Measurements from ENCODE around the gene PLA2G7. TPM values are rescaled to one million over a fixed set of nuclear protein-coding genes. Genes with fewer than 3 reads are reported as not detected.
"Not testable (repeated sequence)": the region's sequence is repeated elsewhere in the genome, so short reads cannot be mapped to it uniquely, and the experiment has no call there.

Gene PLA2G7
- total and polyA plus RNA-seq, 4 donors, result 0.31 to 4.8 (median 1.9) TPM

DNA sequence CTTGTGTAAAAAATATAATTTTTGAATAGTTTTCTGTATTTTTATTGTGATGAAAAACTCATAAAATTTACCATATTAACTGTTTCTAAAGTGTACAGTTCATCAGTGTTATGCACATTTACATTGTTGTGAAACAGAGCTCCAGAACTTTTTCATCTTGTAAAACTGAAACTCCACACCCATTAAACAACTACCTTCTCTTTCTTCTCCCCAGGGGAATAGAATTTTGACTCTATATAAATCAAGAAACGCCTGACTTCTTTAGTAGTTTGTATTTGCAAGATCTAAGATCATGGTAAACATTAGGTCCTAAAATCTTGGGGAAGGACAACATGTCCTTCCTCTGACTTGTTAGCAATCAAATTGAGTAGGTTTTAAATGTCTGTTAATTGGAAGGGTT lies 20.7 kb upstream of the PLA2G7 start:
- Histone ChIP-seq H3K4me1 (ENCODE audit: control insufficient read depth in 1 of 2, insufficient read depth in 2 of 2, low read length in 2 of 2) (no peaks in the 10 kb centered on the region), H3K36me3 (ENCODE audit: control insufficient read depth in 1 of 2, insufficient read depth in 2 of 2, low read length in 1 of 2) (no peaks in the 10 kb centered on the region), H3K4me3 (ENCODE audit: low read length in 2 of 2) (no peak overlapping the region), H3K9me3 (ENCODE audit: control insufficient read depth, low read length) (no peaks in the 10 kb centered on the region), H3K27ac (ENCODE audit: low read depth in 1 of 2, low read length in 2 of 2) (no peak overlapping the region), H3K27me3 (ENCODE audit: control insufficient read depth in 1 of 2, insufficient read depth in 2 of 2, low read length in 1 of 2) (peaks cover 0 to 2% of the 10 kb centered on the region in 2 donors)
- WGBS, 2 donors, result 32 to 35% methylated on average over 1 of the region's 1 CpG
- intact Hi-C loops (cut with DNase I), result no loop called here
- no peak for DNase-seq
- ATAC-seq (ENCODE audit: low FRiP score), result no peak

DNA sequence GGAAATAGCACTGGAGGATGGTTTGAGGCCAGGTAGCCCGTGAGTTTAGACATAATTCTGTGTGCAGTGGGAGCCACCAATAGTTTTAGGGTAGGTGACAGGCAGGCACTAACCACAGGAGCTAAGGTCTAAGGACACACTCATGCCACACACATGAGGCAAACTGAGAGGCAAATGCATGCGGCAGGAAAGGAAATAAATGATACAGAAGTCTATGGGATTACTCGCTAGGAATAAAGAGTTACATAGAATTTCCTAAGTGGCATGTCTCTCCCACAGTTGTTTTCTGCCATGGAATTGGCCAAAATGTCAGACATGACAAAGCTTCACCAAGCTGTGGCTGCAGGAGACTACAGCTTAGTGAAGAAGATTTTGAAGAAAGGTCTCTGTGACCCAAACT lies 16.5 kb upstream of the PLA2G7 start:
- Histone ChIP-seq H3K9me3 (ENCODE audit: control insufficient read depth, low read length) (no peaks in the 10 kb centered on the region), H3K27me3 (ENCODE audit: control insufficient read depth in 1 of 2, insufficient read depth in 2 of 2, low read length in 1 of 2) (peaks cover 0 to 2% of the 10 kb centered on the region in 2 donors), H3K27ac (ENCODE audit: low read depth in 1 of 2, low read length in 2 of 2) (no peak overlapping the region), H3K4me3 (ENCODE audit: low read length in 2 of 2) (no peak overlapping the region), H3K36me3 (ENCODE audit: control insufficient read depth in 1 of 2, insufficient read depth in 2 of 2, low read length in 1 of 2) (no peaks in the 10 kb centered on the region), H3K4me1 (ENCODE audit: control insufficient read depth in 1 of 2, insufficient read depth in 2 of 2, low read length in 2 of 2) (no peaks in the 10 kb centered on the region)
- ATAC-seq (ENCODE audit: low FRiP score), result no peak
- no peak for DNase-seq
- whole genome bisulfite sequencing, 2 donors, result 55 to 70% methylated on average over 3 of the region's 3 CpGs
- intact Hi-C loops (cut with DNase I), result no loop called here

DNA sequence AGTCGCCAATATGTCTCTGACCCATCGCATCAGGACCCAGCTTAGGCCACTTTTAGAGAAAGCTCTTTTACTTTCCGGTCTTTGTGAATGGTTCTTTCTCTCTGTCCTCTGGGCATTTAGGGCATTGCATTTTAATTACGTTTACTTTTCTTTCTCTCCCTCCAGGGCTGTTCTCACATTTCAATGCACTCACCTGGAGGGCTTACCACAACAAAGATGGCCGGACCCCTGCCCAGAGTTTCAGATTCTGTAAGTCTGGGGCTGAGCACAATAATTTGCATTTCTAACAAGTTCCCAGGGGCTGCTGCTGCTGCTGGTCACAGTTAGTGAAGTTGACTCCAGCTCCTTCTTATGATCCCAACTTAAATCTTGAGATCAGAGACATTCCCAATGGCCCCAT lies 14.6 kb upstream of the PLA2G7 start:
- H3K36me3 ChIP-seq (ENCODE audit: control insufficient read depth in 1 of 2, insufficient read depth in 2 of 2, low read length in 1 of 2), result no peaks in the 10 kb centered on the region
- DNase-seq (no peak), ATAC-seq (ENCODE audit: low FRiP score) (no peak)
- H3K27me3 ChIP-seq (ENCODE audit: control insufficient read depth in 1 of 2, insufficient read depth in 2 of 2, low read length in 1 of 2), result no peaks in the 10 kb centered on the region
- no peaks in the 10 kb centered on the region for H3K4me1 ChIP-seq (ENCODE audit: control insufficient read depth in 1 of 2, insufficient read depth in 2 of 2, low read length in 2 of 2)
- intact Hi-C loops (cut with DNase I), result no loop called here
- H3K27ac ChIP-seq (ENCODE audit: low read depth in 1 of 2, low read length in 2 of 2), result no peak overlapping the region
- WGBS, 2 donors, result 75 to 78% methylated on average over 5 of the region's 5 CpGs
- no peak overlapping the region for H3K4me3 ChIP-seq (ENCODE audit: low read length in 2 of 2)
- no peaks in the 10 kb centered on the region for H3K9me3 ChIP-seq (ENCODE audit: control insufficient read depth, low read length)

DNA sequence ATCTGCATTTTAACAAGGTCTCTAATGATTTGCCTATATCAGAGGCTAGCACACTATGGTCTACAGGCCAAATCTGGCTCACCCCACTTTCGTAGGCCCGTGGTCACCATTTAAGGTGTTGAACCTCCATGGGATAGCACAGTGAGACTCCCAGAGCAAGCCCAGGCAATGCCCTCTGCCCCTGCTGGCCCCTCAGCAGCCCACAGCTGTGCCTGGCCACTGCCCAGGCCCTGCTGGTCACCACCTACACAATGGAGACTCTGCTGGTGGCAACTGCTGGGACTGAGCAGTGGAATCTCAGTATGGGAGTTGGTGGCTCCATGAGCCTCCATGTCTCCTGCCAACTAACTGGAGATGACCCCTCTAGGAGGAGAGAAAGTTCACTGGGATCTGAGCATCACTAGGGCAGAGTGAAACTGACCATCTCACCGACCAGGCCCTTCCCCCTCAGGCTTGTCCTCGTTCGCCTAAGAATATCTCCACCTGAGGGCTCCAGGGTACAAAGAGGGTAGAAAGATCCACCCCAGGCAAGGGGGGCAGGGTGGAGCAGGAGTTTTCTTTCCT lies 13.8 kb upstream of the PLA2G7 start:
- H3K4me1 ChIP-seq (ENCODE audit: control insufficient read depth in 1 of 2, insufficient read depth in 2 of 2, low read length in 2 of 2), result no peaks in the 10 kb centered on the region
- DNase-seq (no peak), ATAC-seq (ENCODE audit: low FRiP score) (peak; percentile 36)
- H3K27ac ChIP-seq (ENCODE audit: low read depth in 1 of 2, low read length in 2 of 2), result no peak overlapping the region
- no peaks in the 10 kb centered on the region for H3K36me3 ChIP-seq (ENCODE audit: control insufficient read depth in 1 of 2, insufficient read depth in 2 of 2, low read length in 1 of 2)
- WGBS, 2 donors, result 91 to 92% methylated on average over 5 of the region's 5 CpGs
- H3K9me3 ChIP-seq (ENCODE audit: control insufficient read depth, low read length), result no peaks in the 10 kb centered on the region
- intact Hi-C loops (cut with DNase I), result no loop called here
- no peak overlapping the region for H3K4me3 ChIP-seq (ENCODE audit: low read length in 2 of 2)
- no peaks in the 10 kb centered on the region for H3K27me3 ChIP-seq (ENCODE audit: control insufficient read depth in 1 of 2, insufficient read depth in 2 of 2, low read length in 1 of 2)

DNA sequence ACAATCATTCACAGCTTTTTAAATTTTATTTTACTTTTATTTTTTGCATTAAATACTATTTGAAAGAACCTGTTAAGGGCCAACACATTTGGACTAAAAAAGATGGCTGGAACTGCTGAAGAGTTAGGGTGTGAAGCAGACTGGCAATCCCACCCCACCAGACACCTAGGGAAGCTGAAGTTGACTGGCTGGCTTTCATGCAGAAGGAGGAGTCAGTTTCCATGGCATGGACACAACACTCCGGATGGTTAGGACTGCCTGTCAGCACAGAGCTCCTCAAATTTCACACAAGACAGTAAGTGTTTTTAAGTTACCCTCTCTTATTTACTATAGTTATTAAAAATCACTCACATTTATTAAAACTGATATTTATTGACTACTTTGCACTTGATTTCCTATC lies 11.5 kb upstream of the PLA2G7 start, which contains the start of gene ANKRD66:
ANKRD66 (plus strand) TSS at position 238 of the 400 bp plus-strand sequence. CDS start 5,016 bp downstream, outside the sequence.
- 57 to 76% methylated on average over 1 of the region's 1 CpG for WGBS, 2 donors
- intact Hi-C loops (cut with DNase I), result no loop called here
- ATAC-seq (ENCODE audit: low FRiP score), result no peak
- Histone ChIP-seq H3K27me3 (ENCODE audit: control insufficient read depth in 1 of 2, insufficient read depth in 2 of 2, low read length in 1 of 2) (no peaks in the 10 kb centered on the region), H3K4me3 (ENCODE audit: low read length in 2 of 2) (no peak within 1 kb of the TSS), H3K4me1 (ENCODE audit: control insufficient read depth in 1 of 2, insufficient read depth in 2 of 2, low read length in 2 of 2) (no peaks in the 10 kb centered on the region), H3K36me3 (ENCODE audit: control insufficient read depth in 1 of 2, insufficient read depth in 2 of 2, low read length in 1 of 2) (no peaks in the 10 kb centered on the region), H3K27ac (ENCODE audit: low read depth in 1 of 2, low read length in 2 of 2) (no peak within 1 kb of the TSS), H3K9me3 (ENCODE audit: control insufficient read depth, low read length) (no peaks in the 10 kb centered on the region)
- no peak for DNase-seq

DNA sequence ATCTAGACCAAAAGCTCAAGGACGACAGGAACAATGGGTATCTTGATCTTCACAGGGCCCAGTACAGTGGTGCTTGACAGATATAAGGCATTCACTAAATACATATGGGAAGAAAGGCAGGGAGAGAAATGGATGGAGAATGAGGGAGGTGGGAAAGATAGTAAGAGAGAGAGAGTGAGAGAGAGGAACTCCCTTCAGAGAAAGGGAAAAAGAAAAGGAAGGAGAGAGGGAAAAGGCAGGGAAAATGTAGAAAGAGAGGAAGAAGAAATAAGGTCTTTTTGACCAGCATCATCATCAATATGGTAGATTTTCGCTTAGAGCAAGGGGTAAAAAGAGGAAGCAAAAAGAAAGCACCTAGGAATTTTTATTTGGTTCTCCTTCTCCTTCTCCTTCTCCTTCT lies 10.8 kb upstream of the PLA2G7 start:
- WGBS, 2 donors, result 76 to 79% methylated on average over 2 of the region's 2 CpGs
- intact Hi-C loops (cut with DNase I), result no loop called here
- DNase-seq (no peak), ATAC-seq (ENCODE audit: low FRiP score) (no peak)
- H3K36me3 ChIP-seq (ENCODE audit: control insufficient read depth in 1 of 2, insufficient read depth in 2 of 2, low read length in 1 of 2), result no peaks in the 10 kb centered on the region
- no peaks in the 10 kb centered on the region for H3K4me1 ChIP-seq (ENCODE audit: control insufficient read depth in 1 of 2, insufficient read depth in 2 of 2, low read length in 2 of 2)
- H3K9me3 ChIP-seq (ENCODE audit: control insufficient read depth, low read length), result peaks cover 2% of the 10 kb centered on the region
- no peak overlapping the region for H3K27ac ChIP-seq (ENCODE audit: low read depth in 1 of 2, low read length in 2 of 2)
- H3K4me3 ChIP-seq (ENCODE audit: low read length in 2 of 2), result no peak overlapping the region
- H3K27me3 ChIP-seq (ENCODE audit: control insufficient read depth in 1 of 2, insufficient read depth in 2 of 2, low read length in 1 of 2), result no peaks in the 10 kb centered on the region

DNA sequence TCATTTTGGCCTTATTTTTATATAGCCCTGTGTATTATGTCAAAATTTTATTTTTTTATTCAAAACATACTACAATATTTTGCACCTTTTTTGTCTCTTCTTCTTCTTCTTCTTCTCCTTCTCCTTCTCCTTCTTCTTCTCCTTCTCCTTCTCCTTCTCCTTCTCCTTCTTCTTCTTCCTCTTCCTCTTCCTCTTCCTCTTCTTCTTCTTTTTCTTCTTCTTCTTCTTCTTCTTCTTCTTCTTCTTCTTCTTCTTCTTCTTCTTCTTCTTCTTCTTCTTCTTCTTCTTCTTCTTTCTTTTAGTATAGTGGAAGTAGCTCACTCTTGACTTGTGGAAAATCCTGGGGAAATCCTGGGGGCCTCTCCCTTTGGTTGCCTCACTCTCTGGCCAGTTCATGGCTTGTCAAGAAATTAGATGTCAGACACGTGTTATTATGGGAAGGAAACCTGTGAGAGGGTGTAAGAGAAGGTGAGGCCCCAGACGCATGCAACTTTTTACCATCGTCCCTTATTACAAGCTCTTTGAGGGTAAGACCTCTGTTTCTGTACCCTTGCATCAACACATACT lies 9.1 kb upstream of the PLA2G7 start:
- H3K9me3 ChIP-seq (ENCODE audit: control insufficient read depth, low read length); H3K4me1 ChIP-seq (ENCODE audit: control insufficient read depth in 1 of 2, insufficient read depth in 2 of 2, low read length in 2 of 2); DNase-seq; ATAC-seq (ENCODE audit: low FRiP score); H3K27me3 ChIP-seq (ENCODE audit: control insufficient read depth in 1 of 2, insufficient read depth in 2 of 2, low read length in 1 of 2); intact Hi-C loops (cut with DNase I); H3K36me3 ChIP-seq (ENCODE audit: control insufficient read depth in 1 of 2, insufficient read depth in 2 of 2, low read length in 1 of 2); H3K4me3 ChIP-seq (ENCODE audit: low read length in 2 of 2); H3K27ac ChIP-seq (ENCODE audit: low read depth in 1 of 2, low read length in 2 of 2): not testable (repeated sequence)
- 75 to 76% methylated on average over 3 of the region's 3 CpGs for WGBS, 2 donors

DNA sequence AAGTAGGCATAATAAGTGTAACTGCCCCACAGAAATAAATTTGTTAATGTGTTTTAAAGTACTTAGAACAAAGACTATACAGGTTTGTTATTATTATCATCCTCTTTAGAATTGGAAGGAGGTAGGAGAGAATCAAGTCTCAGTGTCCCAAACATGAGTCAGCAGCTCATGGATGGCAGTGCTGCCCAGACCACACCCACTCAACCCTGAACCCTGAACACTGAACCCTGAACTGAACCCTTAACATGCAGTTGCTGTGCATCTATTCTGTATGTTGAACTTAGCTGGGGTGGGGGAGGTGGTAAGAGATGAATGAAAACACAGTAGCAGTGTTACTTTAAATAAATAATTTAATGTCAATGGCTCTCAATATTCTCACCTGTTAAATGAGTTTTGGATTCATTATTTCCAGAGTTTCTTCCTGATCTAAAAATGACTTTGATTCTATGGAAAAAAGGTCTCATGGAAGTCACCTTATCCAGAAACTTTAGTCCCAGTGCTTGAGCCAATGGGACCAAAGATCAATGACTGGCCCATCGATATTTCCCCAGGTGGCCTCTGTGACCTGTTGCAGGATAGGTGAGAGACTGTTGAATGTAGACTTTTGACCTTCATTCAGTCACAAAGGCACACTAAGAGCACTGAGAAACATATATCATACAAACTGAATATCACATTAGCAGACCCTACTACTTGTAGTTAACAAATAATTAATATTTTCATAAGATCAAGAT lies 8.4 kb upstream of the PLA2G7 start:
- Histone ChIP-seq H3K4me3 (ENCODE audit: low read length in 2 of 2) (no peak overlapping the region), H3K27ac (ENCODE audit: low read depth in 1 of 2, low read length in 2 of 2) (no peak overlapping the region), H3K4me1 (ENCODE audit: control insufficient read depth in 1 of 2, insufficient read depth in 2 of 2, low read length in 2 of 2) (no peaks in the 10 kb centered on the region), H3K36me3 (ENCODE audit: control insufficient read depth in 1 of 2, insufficient read depth in 2 of 2, low read length in 1 of 2) (no peaks in the 10 kb centered on the region), H3K27me3 (ENCODE audit: control insufficient read depth in 1 of 2, insufficient read depth in 2 of 2, low read length in 1 of 2) (no peaks in the 10 kb centered on the region), H3K9me3 (ENCODE audit: control insufficient read depth, low read length) (peaks cover 2% of the 10 kb centered on the region)
- intact Hi-C loops (cut with DNase I), result no loop called here
- ATAC-seq (ENCODE audit: low FRiP score), result no peak
- no peak for DNase-seq
- WGBS, 2 donors, result 80 to 88% methylated on average over 1 of the region's 1 CpG

DNA sequence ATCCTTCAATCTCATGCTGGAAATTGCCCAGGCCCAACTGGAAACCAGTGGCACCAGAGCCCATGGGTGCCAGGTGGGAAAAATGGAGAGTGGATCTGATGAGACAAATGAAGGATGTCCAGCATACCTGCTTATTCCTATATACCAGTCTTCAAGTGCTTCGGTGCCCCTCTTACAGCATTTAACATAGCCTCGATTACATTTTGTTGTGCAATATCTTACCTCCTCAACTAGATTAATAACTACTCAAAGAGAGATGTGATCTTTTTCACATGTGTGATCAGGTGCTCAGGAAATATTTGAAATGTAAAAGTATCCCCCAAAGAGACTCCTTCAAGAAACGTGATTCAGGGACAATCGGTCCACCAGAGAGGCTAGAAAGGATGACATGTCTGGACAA lies 6.7 kb upstream of the PLA2G7 start:
- Histone ChIP-seq H3K9me3 (ENCODE audit: control insufficient read depth, low read length) (peaks cover 2% of the 10 kb centered on the region), H3K4me1 (ENCODE audit: control insufficient read depth in 1 of 2, insufficient read depth in 2 of 2, low read length in 2 of 2) (no peaks in the 10 kb centered on the region), H3K4me3 (ENCODE audit: low read length in 2 of 2) (no peak overlapping the region), H3K36me3 (ENCODE audit: control insufficient read depth in 1 of 2, insufficient read depth in 2 of 2, low read length in 1 of 2) (no peaks in the 10 kb centered on the region), H3K27me3 (ENCODE audit: control insufficient read depth in 1 of 2, insufficient read depth in 2 of 2, low read length in 1 of 2) (no peaks in the 10 kb centered on the region), H3K27ac (ENCODE audit: low read depth in 1 of 2, low read length in 2 of 2) (no peak overlapping the region)
- ATAC-seq (ENCODE audit: low FRiP score), result no peak
- 95 to 96% methylated on average over 4 of the region's 4 CpGs for WGBS, 2 donors
- no peak for DNase-seq
- intact Hi-C loops (cut with DNase I), result no loop called here
